SK-N-SH (cell line): ENCODE results near the gene MYOZ2.

ENCODE experiments used
- CTCF ChIP-seq: fragments of 200-600 bp; sonication (generic); IDR thresholded peaks from 2 replicates; pipeline ENCODE4 v1.6.1; 2017; ENCODE audit warnings: antibody characterized with exemption, mild to moderate bottlenecking, moderate library complexity
- ELF1 ChIP-seq: IDR thresholded peaks from 2 replicates; pipeline ENCODE4 v1.4.0; 2012
- MXI1 ChIP-seq: IDR thresholded peaks from 2 replicates; pipeline ENCODE4 v1.6.1; 2012; ENCODE audit warnings: mild to moderate bottlenecking, low read depth, low read length, improper control_type of control experiment
- POLR2AphosphoS5 ChIP-seq: IDR thresholded peaks from 2 replicates; pipeline ENCODE4 v1.6.1; 2012; ENCODE audit warnings: low read depth, low read length
- REST ChIP-seq: IDR thresholded peaks from 2 replicates; pipeline ENCODE4 v1.6.1; 2012; ENCODE audit warnings: mild to moderate bottlenecking, low read depth, low read length, moderate library complexity
- SIN3A ChIP-seq: IDR thresholded peaks from 2 replicates; pipeline ENCODE4 v1.6.1; 2012; ENCODE audit warnings: low read depth, mild to moderate bottlenecking, low read length, moderate library complexity, borderline replicate concordance
- TAF1 ChIP-seq: IDR thresholded peaks from 2 replicates; pipeline ENCODE4 v1.6.1; 2012; ENCODE audit warnings: low read depth, mild to moderate bottlenecking, low read length, moderate library complexity, borderline replicate concordance
- USF2 ChIP-seq: fragments of 150-350 bp; IDR thresholded peaks from 2 replicates; pipeline ENCODE4 v1.6.1; 2017; ENCODE audit warnings: antibody characterized with exemption, low read length, low read depth, borderline replicate concordance
- YY1 ChIP-seq: IDR thresholded peaks from 2 replicates; pipeline ENCODE4 v1.4.0; 2012; ENCODE audit warnings: low read depth, mild to moderate bottlenecking

GRCh38 chr4:119087121-119087520 lies 48.5 kb upstream of the MYOZ2 start:
- TF ChIP-seq CTCF (peak; percentile 54), USF2 (no peak), MXI1 (no peak), REST (no peak), TAF1 (no peak), YY1 (no peak), ELF1 (no peak), POLR2AphosphoS5 (no peak), SIN3A (no peak)
